HG02840 (cell line): Measurements from ENCODE around the gene FAM133A.

Experiments used
- ATAC-seq: cut with Tn5 transposase; IDR thresholded peaks from one replicate; pipeline ENCODE4 v1.9.1; 2021; ENCODE audit warnings: mild to moderate bottlenecking, moderate library complexity, moderate number of reproducible peaks; ENCODE audit not compliant: unreplicated experiment, low FRiP score

Gene FAM133A

GRCh38 chrX:93673869-93674271, at the start of gene FAM133A:
Gene FAM133A, plus strand, starts transcription at chrX:93674206. Its CDS starts 35,214 bp downstream, at chrX:93709420.
- ATAC-seq, result no peak

GRCh38 chrX:93637591-93637990, 36.4 kb upstream of the FAM133A start:
- no peak for ATAC-seq

GRCh38 chrX:93649381-93649780, 24.6 kb upstream of the FAM133A start:
- no peak for ATAC-seq

GRCh38 chrX:93660575-93660974, 13.4 kb upstream of the FAM133A start:
- ATAC-seq, result no peak

- peak; percentile 58 for ATAC-seq
Measured at GRCh38 chrX:93673056-93673868, 744 bp upstream of the FAM133A start, which contains the start of gene NAP1L3. Gene NAP1L3, minus strand, starts transcription at chrX:93673578. Its CDS starts 274 bp downstream, at chrX:93673304.

GRCh38 chrX:93695981-93696380, 22.0 kb downstream of the FAM133A start:
- no peak for ATAC-seq

GRCh38 chrX:93703701-93704100, 29.7 kb downstream of the FAM133A start:
- ATAC-seq, result no peak

GRCh38 chrX:93711076-93711475, 37.1 kb downstream of the FAM133A start:
- ATAC-seq, result no peak

- no peak for ATAC-seq
Measured at GRCh38 chrX:93741811-93742210, 67.8 kb downstream of the FAM133A start.

- no peak for ATAC-seq
Measured at GRCh38 chrX:93760163-93760562, 86.2 kb downstream of the FAM133A start.
